Smooth muscle cell (in vitro differentiated cells): ENCODE results near the gene DISP2. TPM values are rescaled to one million over a fixed set of nuclear protein-coding genes. Genes with fewer than 3 reads are reported as not detected.

Source experiments
- DNase-seq: peaks from one replicate; lab custom pipeline; 2025; ENCODE audit not compliant: unreplicated experiment; lab: John Stamatoyannopoulos, UW
- H2AFZ ChIP-seq: fragments of 200-600 bp; sonication (generic); 2 replicates; pipeline ENCODE4 v1.6.0; 2016; ENCODE audit warnings: antibody characterized with exemption, low read depth, mild to moderate bottlenecking
- H3F3A ChIP-seq: fragments of 200-600 bp; sonication (generic); 2 replicates; pipeline ENCODE4 v1.6.0; 2017; ENCODE audit warnings: antibody characterized with exemption, low read depth
- H3K27ac ChIP-seq: fragments of 200-600 bp; sonication (generic); 2 replicates; pipeline ENCODE4 v1.5.1; 2016; ENCODE audit warnings: low read depth, mild to moderate bottlenecking
- H3K27me3 ChIP-seq: fragments of 200-600 bp; sonication (generic); 2 replicates; pipeline ENCODE4 v1.6.1; 2016; ENCODE audit warnings: low read depth, mild to moderate bottlenecking
- H3K36me3 ChIP-seq: fragments of 200-600 bp; sonication (generic); 2 replicates; pipeline ENCODE4 v1.5.1; 2016; ENCODE audit warnings: low read depth
- H3K4me1 ChIP-seq: fragments of 200-600 bp; sonication (generic); 2 replicates; pipeline ENCODE4 v1.5.1; 2016; ENCODE audit warnings: low read depth
- H3K4me2 ChIP-seq: fragments of 200-600 bp; sonication (generic); 2 replicates; pipeline ENCODE4 v1.6.0; 2016; ENCODE audit warnings: mild to moderate bottlenecking
- H3K4me3 ChIP-seq: fragments of 200-600 bp; sonication (generic); 2 replicates; pipeline ENCODE4 v1.5.1; 2016; ENCODE audit warnings: mild to moderate bottlenecking
- H3K79me2 ChIP-seq: fragments of 200-600 bp; sonication (generic); 2 replicates; pipeline ENCODE4 v1.6.0; 2016; ENCODE audit warnings: low read depth, mild to moderate bottlenecking
- H3K9ac ChIP-seq: fragments of 200-600 bp; sonication (generic); 2 replicates; pipeline ENCODE4 v1.6.0; 2016; ENCODE audit warnings: low read depth
- H3K9me3 ChIP-seq: fragments of 200-600 bp; sonication (generic); replicated peaks from 2 replicates; pipeline ENCODE4 v1.5.1; 2016; ENCODE audit warnings: low read depth
- H4K20me1 ChIP-seq: fragments of 200-600 bp; sonication (generic); 2 replicates; pipeline ENCODE4 v1.6.0; 2016; ENCODE audit warnings: low read depth
- CTCF ChIP-seq: fragments of 200-600 bp; sonication (generic); IDR thresholded peaks from 2 replicates; pipeline ENCODE4 v1.5.1; 2017; ENCODE audit warnings: borderline replicate concordance, mild to moderate bottlenecking, antibody characterized with exemption; ENCODE audit not compliant: insufficient read depth, poor library complexity, severe bottlenecking
- WGBS: methylation state at CpG from one replicate; pipeline ENCODE4 v1.1.7; 2016; ENCODE audit warnings: low lambda C conversion rate; 5-methylcytosine and 5-hydroxymethylcytosine counted together
- polyA plus RNA-seq: library from polyadenylated mRNA; unstranded; fragments of >200 nt; fragmentation: Nextera tagmentation; extraction: Ambion mirVana; gene quantifications from 2 replicates; pipeline ENCODE4 v1.2.1, GENCODE V29; 2016
- total RNA-seq: library from RNA; depleted of rRNA; stranded (reverse); fragments of >200 nt; gene quantifications from 2 replicates; pipeline ENCODE4 v1.2.3, GENCODE V29; 2014

Gene DISP2
- total and polyA plus RNA-seq, 2 experiments from 2014 or later = 0.46 to 0.58 TPM

- H2AFZ ChIP-seq = no peak within 1 kb of the TSS
- peaks cover 40% of the 10 kb centered on the region for H3K4me1 ChIP-seq
- peak; percentile 67 for TF ChIP-seq CTCF
- peak within 1 kb of the TSS; percentile 94 for H3K4me2 ChIP-seq
- peaks cover 17% of the 10 kb centered on the region for H4K20me1 ChIP-seq
- WGBS = 3% methylated on average over 48 of the region's 103 CpGs
- H3K9me3 ChIP-seq = no peaks in the 10 kb centered on the region
- H3F3A ChIP-seq = no peaks in the 10 kb centered on the region
- no peaks in the 10 kb centered on the region for H3K36me3 ChIP-seq
- H3K9ac ChIP-seq = peak within 1 kb of the TSS; percentile 69
- H3K79me2 ChIP-seq = peaks cover 23% of the 10 kb centered on the region
- DNase-seq = peak; percentile 75
- no peak within 1 kb of the TSS for H3K27ac ChIP-seq
- H3K4me3 ChIP-seq = peak within 1 kb of the TSS; percentile 66
- H3K27me3 ChIP-seq = no peaks in the 10 kb centered on the region
Observed at GRCh38 chr15:40323239-40323952, 34.6 kb upstream of the DISP2 start, which contains the start of gene INAFM2. TSS of gene INAFM2 (plus strand) at chr15:40323692. CDS start at chr15:40324056, 364 bp downstream.

- Histone ChIP-seq H3K4me3 (peak overlapping the region; percentile 66), H3F3A (no peaks in the 10 kb centered on the region), H3K4me2 (peak overlapping the region; percentile 94), H4K20me1 (peaks cover 17% of the 10 kb centered on the region), H3K4me1 (peaks cover 43% of the 10 kb centered on the region), H3K27ac (no peak overlapping the region), H3K9ac (peak overlapping the region; percentile 69), H2AFZ (no peak overlapping the region), H3K36me3 (no peaks in the 10 kb centered on the region), H3K9me3 (no peaks in the 10 kb centered on the region), H3K79me2 (peaks cover 23% of the 10 kb centered on the region), H3K27me3 (no peaks in the 10 kb centered on the region)
- DNase-seq = no peak
- no peak for TF ChIP-seq CTCF
- WGBS = 1% methylated on average over 61 of the region's 101 CpGs
Observed at GRCh38 chr15:40323953-40324937, 33.8 kb upstream of the DISP2 start.

GRCh38 chr15:40325188-40325587 lies 32.8 kb upstream of the DISP2 start:
- peaks cover 23% of the 10 kb centered on the region for H3K79me2 ChIP-seq
- no peak for TF ChIP-seq CTCF
- no peak for DNase-seq
- no peaks in the 10 kb centered on the region for H3K9me3 ChIP-seq
- H3K4me3 ChIP-seq = peak overlapping the region; percentile 66
- WGBS = 83% methylated on average over 2 of the region's 2 CpGs
- H3K27ac ChIP-seq = no peak overlapping the region
- H2AFZ ChIP-seq = no peak overlapping the region
- H3F3A ChIP-seq = peaks cover 5% of the 10 kb centered on the region
- peak overlapping the region; percentile 69 for H3K9ac ChIP-seq
- peak overlapping the region; percentile 94 for H3K4me2 ChIP-seq
- H3K27me3 ChIP-seq = no peaks in the 10 kb centered on the region
- no peaks in the 10 kb centered on the region for H3K36me3 ChIP-seq
- peaks cover 46% of the 10 kb centered on the region for H3K4me1 ChIP-seq
- H4K20me1 ChIP-seq = peaks cover 17% of the 10 kb centered on the region
